ENCODE results near the gene TKTL2. TPM values are rescaled to one million over a fixed set of nuclear protein-coding genes. Genes with fewer than 3 reads are reported as not detected.

Gene TKTL2
- total RNA-seq, 6 donors from 2014 or later, result not detected

GRCh38 chr4:163489929-163490328, 16.4 kb upstream of the TKTL2 start:
- Histone ChIP-seq H3K4me3 (no peak overlapping the region), H3K4me1 (peaks cover 3 to 7% (median 5%) of the 10 kb centered on the region in 4 donors), H3K27me3 (no peaks in the 10 kb centered on the region), H3K27ac (no peak overlapping the region), H3K9me3 (no peaks in the 10 kb centered on the region), H3K36me3 (no peaks in the 10 kb centered on the region)
- ATAC-seq (ENCODE audit: low FRiP score in 2 of 2) (no peak), DNase-seq (no peak)
- WGBS, 2 donors, result 42 to 74% methylated on average over 1 of the region's 1 CpG
- TF ChIP-seq CTCF (IDR thresholded peaks at IDR 0.05) (no peak), EP300 (IDR thresholded peaks at IDR 0.05) (no peak), POLR2AphosphoS5 (IDR thresholded peaks at IDR 0.05) (no peak), POLR2A (IDR thresholded peaks at IDR 0.05) (no peak)

- ATAC-seq (ENCODE audit: low FRiP score in 2 of 2) (no peak), DNase-seq (no peak)
- no peak overlapping the region for H3K4me3 ChIP-seq
- WGBS, 2 donors, result 46 to 71% methylated on average over 1 of the region's 1 CpG
- H3K27ac ChIP-seq, result no peak overlapping the region
- TF ChIP-seq CTCF (IDR thresholded peaks at IDR 0.05) (no peak), POLR2A (IDR thresholded peaks at IDR 0.05) (no peak), POLR2AphosphoS5 (IDR thresholded peaks at IDR 0.05) (no peak), EP300 (IDR thresholded peaks at IDR 0.05) (no peak)
- H3K27me3 ChIP-seq, result no peaks in the 10 kb centered on the region
- no peaks in the 10 kb centered on the region for H3K4me1 ChIP-seq
- H3K36me3 ChIP-seq, result no peaks in the 10 kb centered on the region
- H3K9me3 ChIP-seq, result no peaks in the 10 kb centered on the region
These were observed 12.8 kb upstream of the TKTL2 start for GRCh38 chr4:163486321-163486720.

- no peaks in the 10 kb centered on the region for H3K36me3 ChIP-seq
- WGBS, 2 donors, result 47 to 67% methylated on average over 2 of the region's 2 CpGs
- no peaks in the 10 kb centered on the region for H3K4me1 ChIP-seq
- no peaks in the 10 kb centered on the region for H3K9me3 ChIP-seq
- no peak overlapping the region for H3K4me3 ChIP-seq
- ATAC-seq (ENCODE audit: low FRiP score in 2 of 2), result peak in 1 of 2 donors; percentile 56
- TF ChIP-seq CTCF (IDR thresholded peaks at IDR 0.05) (no peak), EP300 (IDR thresholded peaks at IDR 0.05) (no peak), POLR2AphosphoS5 (IDR thresholded peaks at IDR 0.05) (no peak), POLR2A (IDR thresholded peaks at IDR 0.05) (no peak)
- no peak overlapping the region for H3K27ac ChIP-seq
- H3K27me3 ChIP-seq, result no peaks in the 10 kb centered on the region
- DNase-seq, result no peak
These were observed 12.0 kb upstream of the TKTL2 start for GRCh38 chr4:163485589-163485988.

GRCh38 chr4:163484906-163485305, 11.4 kb upstream of the TKTL2 start:
- ATAC-seq (ENCODE audit: low FRiP score in 2 of 2) (peak in 1 of 2 donors; percentile 58), DNase-seq (no peak)
- no peak overlapping the region for H3K4me3 ChIP-seq
- H3K27me3 ChIP-seq, result no peaks in the 10 kb centered on the region
- 17 to 23% methylated on average over 4 of the region's 4 CpGs for WGBS, 2 donors
- TF ChIP-seq POLR2A (IDR thresholded peaks at IDR 0.05) (no peak), CTCF (IDR thresholded peaks at IDR 0.05) (peak in 5 of 6 experiments; percentile 28 to 53 (median 36)), POLR2AphosphoS5 (IDR thresholded peaks at IDR 0.05) (no peak), EP300 (IDR thresholded peaks at IDR 0.05) (no peak)
- no peaks in the 10 kb centered on the region for H3K4me1 ChIP-seq
- no peaks in the 10 kb centered on the region for H3K36me3 ChIP-seq
- H3K9me3 ChIP-seq, result no peaks in the 10 kb centered on the region
- no peak overlapping the region for H3K27ac ChIP-seq

GRCh38 chr4:163482190-163482589, 8.6 kb upstream of the TKTL2 start:
- Histone ChIP-seq H3K36me3 (no peaks in the 10 kb centered on the region), H3K4me3 (no peak overlapping the region), H3K4me1 (no peaks in the 10 kb centered on the region), H3K27ac (no peak overlapping the region), H3K9me3 (no peaks in the 10 kb centered on the region), H3K27me3 (no peaks in the 10 kb centered on the region)
- ATAC-seq (ENCODE audit: low FRiP score in 2 of 2) (peak in 1 of 2 donors; percentile 55), DNase-seq (no peak)
- TF ChIP-seq EP300 (IDR thresholded peaks at IDR 0.05) (no peak), CTCF (IDR thresholded peaks at IDR 0.05) (no peak), POLR2AphosphoS5 (IDR thresholded peaks at IDR 0.05) (no peak), POLR2A (IDR thresholded peaks at IDR 0.05) (no peak)
- WGBS, 2 donors, result 25 to 34% methylated on average over 1 of the region's 1 CpG
